GM12874 (cell line): Measurements from ENCODE around the gene MAP2K3.

Experiments
- CTCF ChIP-seq: IDR thresholded peaks from 2 replicates; pipeline ENCODE4 v1.5.1; 2011; ENCODE audit warnings: low read depth, mild to moderate bottlenecking, control low read depth, low read length, moderate library complexity; ENCODE audit not compliant: insufficient read depth

The MAP2K3 gene

GRCh38 chr17:21249086-21249795 lies 35.3 kb upstream of the MAP2K3 start:
- TF ChIP-seq CTCF: no peak

GRCh38 chr17:21249920-21250703 lies 34.4 kb upstream of the MAP2K3 start:
- TF ChIP-seq CTCF: no peak

- TF ChIP-seq CTCF: no peak
Measured at GRCh38 chr17:21250854-21251253, 33.7 kb upstream of the MAP2K3 start.

- TF ChIP-seq CTCF: no peak
Measured at GRCh38 chr17:21251337-21252010, 33.0 kb upstream of the MAP2K3 start.

- no peak for TF ChIP-seq CTCF
Measured at GRCh38 chr17:21252289-21252795, 32.2 kb upstream of the MAP2K3 start.

GRCh38 chr17:21252796-21253645 lies 31.5 kb upstream of the MAP2K3 start, which contains the start of gene NATD1:
Gene NATD1, minus strand, starts transcription at chr17:21253410. Its CDS starts 146 bp downstream, at chr17:21253264.
- no peak for TF ChIP-seq CTCF
